Neuron (in vitro differentiated cells): ENCODE results near the gene FBXL20.

ENCODE experiments used
- H2AFZ ChIP-seq: one replicate; pipeline ENCODE4 v1.6.1; 2013; ENCODE audit warnings: low read depth, mild to moderate bottlenecking, inconsistent platforms, low read length, moderate library complexity
- H3K27me3 ChIP-seq: one replicate; pipeline ENCODE4 v1.6.1; 2013; ENCODE audit warnings: low read length; ENCODE audit not compliant: insufficient read depth
- H3K36me3 ChIP-seq: one replicate; pipeline ENCODE4 v1.6.1; 2013; ENCODE audit warnings: low read length; ENCODE audit not compliant: insufficient read depth
- H3K4me1 ChIP-seq: one replicate; pipeline ENCODE4 v1.6.1; 2013; ENCODE audit warnings: low read length; ENCODE audit not compliant: insufficient read depth
- H3K4me3 ChIP-seq: 2 replicates; pipeline ENCODE4 v1.5.1; 2013; ENCODE audit warnings: mild to moderate bottlenecking, low read length, moderate library complexity
- H3K9me3 ChIP-seq: one replicate; pipeline ENCODE4 v1.6.1; 2013; ENCODE audit warnings: low read length

Gene FBXL20

GRCh38 chr17:39222866-39223834, 178.3 kb downstream of the FBXL20 start:
- Histone ChIP-seq H2AFZ (no peak overlapping the region), H3K4me1 (peaks cover 5% of the 10 kb centered on the region), H3K4me3 (no peak overlapping the region), H3K36me3 (no peaks in the 10 kb centered on the region), H3K9me3 (no peaks in the 10 kb centered on the region), H3K27me3 (peaks cover 57% of the 10 kb centered on the region)

- H3K4me1 ChIP-seq, result peaks cover 5% of the 10 kb centered on the region
- H3K9me3 ChIP-seq, result no peaks in the 10 kb centered on the region
- no peak overlapping the region for H2AFZ ChIP-seq
- peaks cover 56% of the 10 kb centered on the region for H3K27me3 ChIP-seq
- no peak overlapping the region for H3K4me3 ChIP-seq
- H3K36me3 ChIP-seq, result no peaks in the 10 kb centered on the region
Observed at GRCh38 chr17:39222151-39222550, 179.3 kb downstream of the FBXL20 start.

- Histone ChIP-seq H3K9me3 (no peaks in the 10 kb centered on the region), H3K27me3 (peaks cover 60% of the 10 kb centered on the region), H3K4me3 (no peak overlapping the region), H3K36me3 (no peaks in the 10 kb centered on the region), H3K4me1 (peaks cover 5% of the 10 kb centered on the region), H2AFZ (no peak overlapping the region)
Observed at GRCh38 chr17:39221572-39221971, 179.9 kb downstream of the FBXL20 start.

DNA sequence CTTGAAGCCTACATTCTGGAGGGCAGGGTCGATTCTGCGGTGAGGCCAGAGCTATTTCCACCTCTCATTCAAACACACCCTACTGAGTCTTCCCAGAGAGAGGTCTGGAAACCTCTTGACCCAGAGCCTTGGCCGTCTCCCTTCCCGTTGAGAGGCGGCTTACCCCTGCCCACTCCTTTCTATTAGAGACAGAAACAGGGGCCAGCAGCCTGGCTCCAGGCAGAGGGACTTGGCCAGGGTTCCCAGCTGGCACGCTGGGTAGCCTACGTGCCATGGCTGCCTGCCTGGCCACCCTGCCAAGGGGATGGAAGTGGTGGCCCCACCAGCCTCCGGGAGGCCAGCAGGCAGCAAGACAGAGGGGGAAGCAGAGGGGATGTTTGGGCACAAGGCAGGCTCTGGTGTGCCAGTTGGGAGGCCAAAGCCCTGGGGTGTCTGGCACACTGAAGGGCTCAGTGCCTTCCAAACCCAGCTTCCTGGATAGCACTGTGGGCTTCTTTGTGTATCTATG, 181.7 kb downstream of the FBXL20 start:
- peaks cover 55% of the 10 kb centered on the region for H3K27me3 ChIP-seq
- no peaks in the 10 kb centered on the region for H3K36me3 ChIP-seq
- no peak overlapping the region for H3K4me3 ChIP-seq
- H3K9me3 ChIP-seq, result no peaks in the 10 kb centered on the region
- H2AFZ ChIP-seq, result no peak overlapping the region
- H3K4me1 ChIP-seq, result no peaks in the 10 kb centered on the region

DNA sequence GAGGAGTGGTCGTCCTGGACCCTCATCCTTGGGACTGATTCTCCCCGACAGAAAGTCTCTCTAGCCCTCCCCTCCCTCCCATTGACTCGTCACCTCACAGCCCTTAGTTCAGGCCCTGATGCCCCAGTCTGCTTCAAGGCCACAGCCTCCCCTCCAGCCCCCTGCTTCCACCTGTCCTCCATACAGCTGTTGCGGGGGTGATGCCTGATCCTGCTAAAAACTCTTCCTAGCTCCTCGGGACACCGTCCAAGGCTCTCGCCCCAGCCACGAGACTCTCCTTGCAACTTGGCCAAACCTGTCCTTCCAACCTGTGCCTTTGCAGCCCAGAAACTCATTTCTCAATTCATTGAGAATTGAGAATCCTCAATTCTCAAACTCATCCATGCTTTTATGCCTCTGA, 182.5 kb downstream of the FBXL20 start:
- no peak overlapping the region for H2AFZ ChIP-seq
- H3K9me3 ChIP-seq, result no peaks in the 10 kb centered on the region
- no peaks in the 10 kb centered on the region for H3K36me3 ChIP-seq
- H3K27me3 ChIP-seq, result peaks cover 55% of the 10 kb centered on the region
- H3K4me1 ChIP-seq, result no peaks in the 10 kb centered on the region
- no peak overlapping the region for H3K4me3 ChIP-seq

DNA sequence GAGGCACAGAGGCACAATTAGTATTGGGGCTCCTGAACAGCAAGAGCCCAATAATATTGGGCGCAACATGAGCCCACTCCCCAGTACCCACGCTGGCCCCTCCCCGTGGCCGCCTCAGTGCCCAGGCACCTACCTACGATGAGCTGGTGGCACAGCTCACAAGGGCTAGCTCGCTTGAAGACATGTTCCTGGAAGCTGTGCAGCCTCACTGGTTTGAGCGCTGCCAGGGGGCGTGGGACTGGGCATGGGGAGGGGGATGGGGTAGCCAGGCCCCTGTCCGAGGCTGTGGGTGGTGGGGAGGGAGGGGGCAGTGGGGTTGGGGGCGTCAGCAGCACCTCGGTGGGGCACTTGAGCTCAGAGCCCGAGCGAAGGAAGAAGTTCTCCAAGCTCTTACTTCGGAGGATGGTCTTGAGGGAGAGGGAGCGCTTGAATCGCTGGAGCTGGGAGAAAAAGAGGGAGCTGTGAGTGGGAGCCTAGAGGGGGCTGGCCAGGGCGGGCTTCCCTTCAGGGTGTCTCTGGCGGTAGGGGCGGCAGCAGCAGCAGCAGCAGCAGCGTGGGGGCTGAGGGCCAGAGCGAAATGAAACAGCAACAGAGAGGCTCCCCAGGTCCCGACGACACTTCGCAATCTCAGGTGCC, 183.6 kb downstream of the FBXL20 start:
- peaks cover 50% of the 10 kb centered on the region for H3K27me3 ChIP-seq
- no peak overlapping the region for H2AFZ ChIP-seq
- no peaks in the 10 kb centered on the region for H3K4me1 ChIP-seq
- H3K9me3 ChIP-seq, result no peaks in the 10 kb centered on the region
- H3K36me3 ChIP-seq, result no peaks in the 10 kb centered on the region
- H3K4me3 ChIP-seq, result no peak overlapping the region

- Histone ChIP-seq H3K27me3 (peaks cover 68% of the 10 kb centered on the region), H2AFZ (no peak overlapping the region), H3K4me3 (no peak overlapping the region), H3K9me3 (no peaks in the 10 kb centered on the region), H3K36me3 (no peaks in the 10 kb centered on the region), H3K4me1 (peaks cover 8% of the 10 kb centered on the region)
Observed at GRCh38 chr17:39213852-39214251, 187.6 kb downstream of the FBXL20 start.

GRCh38 chr17:39212841-39213480, 188.5 kb downstream of the FBXL20 start:
- no peaks in the 10 kb centered on the region for H3K36me3 ChIP-seq
- H2AFZ ChIP-seq, result no peak overlapping the region
- H3K27me3 ChIP-seq, result peaks cover 73% of the 10 kb centered on the region
- no peaks in the 10 kb centered on the region for H3K9me3 ChIP-seq
- H3K4me1 ChIP-seq, result peaks cover 8% of the 10 kb centered on the region
- no peak overlapping the region for H3K4me3 ChIP-seq

DNA sequence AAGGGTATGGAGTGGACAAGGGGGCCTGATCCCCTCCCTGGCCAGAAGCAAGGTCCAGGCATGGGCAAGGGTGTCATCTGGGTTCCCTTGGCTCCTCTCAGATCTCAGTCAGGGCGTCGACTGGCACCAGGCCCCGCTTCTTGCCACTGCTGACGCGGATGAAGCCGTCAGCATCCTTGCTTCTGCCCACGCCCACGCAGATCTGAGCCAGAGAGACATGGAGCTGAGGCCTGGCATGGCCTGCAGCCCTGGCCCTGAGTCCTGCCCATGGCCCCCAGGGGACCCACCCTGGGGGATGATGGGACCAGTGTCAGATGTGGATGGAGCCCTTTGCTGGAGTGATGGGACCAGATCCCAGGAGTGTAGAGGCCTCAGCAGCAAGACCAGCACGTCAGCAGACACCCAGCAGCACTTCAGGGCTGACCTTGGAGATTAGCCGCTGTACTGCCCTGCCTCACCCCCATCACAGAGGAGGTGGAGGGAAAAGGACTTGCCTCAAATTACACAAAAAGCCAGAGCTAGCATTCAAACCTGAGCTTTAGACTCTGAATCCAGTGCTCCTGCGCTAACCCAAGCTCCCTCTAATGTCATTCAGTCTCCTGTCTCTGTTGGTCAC, 189.1 kb downstream of the FBXL20 start:
- no peak overlapping the region for H3K4me3 ChIP-seq
- no peaks in the 10 kb centered on the region for H3K9me3 ChIP-seq
- peaks cover 8% of the 10 kb centered on the region for H3K4me1 ChIP-seq
- H3K36me3 ChIP-seq, result no peaks in the 10 kb centered on the region
- H3K27me3 ChIP-seq, result peaks cover 72% of the 10 kb centered on the region
- no peak overlapping the region for H2AFZ ChIP-seq

DNA sequence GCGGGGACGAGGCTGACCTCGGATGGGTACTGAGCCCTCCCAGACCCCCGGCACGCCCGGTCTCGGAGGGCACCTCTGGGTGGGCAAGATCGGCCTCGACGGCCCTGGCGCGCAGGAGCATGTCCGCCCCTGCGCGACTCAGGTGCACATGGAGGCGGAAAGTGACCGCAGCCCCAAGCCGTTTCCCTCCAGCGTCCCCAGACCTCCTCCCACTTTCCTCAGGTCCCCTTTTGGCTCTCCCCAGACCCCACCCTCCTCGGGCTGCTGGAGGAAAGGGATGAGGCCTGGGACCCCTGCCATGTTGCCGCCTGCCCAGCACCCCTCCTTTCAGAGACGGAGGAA, 191.4 kb downstream of the FBXL20 start:
- H3K4me1 ChIP-seq, result peaks cover 11% of the 10 kb centered on the region
- peaks cover 2% of the 10 kb centered on the region for H3K36me3 ChIP-seq
- peak overlapping the region; percentile 50 for H2AFZ ChIP-seq
- no peaks in the 10 kb centered on the region for H3K9me3 ChIP-seq
- peaks cover 63% of the 10 kb centered on the region for H3K27me3 ChIP-seq
- H3K4me3 ChIP-seq, result no peak overlapping the region

GRCh38 chr17:39209317-39210092, 191.9 kb downstream of the FBXL20 start:
- no peak overlapping the region for H3K4me3 ChIP-seq
- H3K9me3 ChIP-seq, result no peaks in the 10 kb centered on the region
- H3K27me3 ChIP-seq, result peaks cover 58% of the 10 kb centered on the region

GRCh38 chr17:39208893-39209292, 192.5 kb downstream of the FBXL20 start:
- H3K4me1 ChIP-seq, result peaks cover 11% of the 10 kb centered on the region
- H3K36me3 ChIP-seq, result peaks cover 14% of the 10 kb centered on the region
- H2AFZ ChIP-seq, result no peak overlapping the region
- H3K27me3 ChIP-seq, result peaks cover 51% of the 10 kb centered on the region
- no peak overlapping the region for H3K4me3 ChIP-seq
- no peaks in the 10 kb centered on the region for H3K9me3 ChIP-seq

More at GRCh38 chr17:39209317-39210092, 191.9 kb downstream of the FBXL20 start:
- Histone ChIP-seq H3K36me3 (peaks cover 8% of the 10 kb centered on the region), H2AFZ (peak overlapping the region; percentile 50), H3K4me1 (peaks cover 11% of the 10 kb centered on the region)
